ENCODE data around the gene SOX13. TPM values are rescaled to one million over a fixed set of nuclear protein-coding genes. Genes with fewer than 3 reads are reported as not detected.
A peak's percentile ranks its signal among the peaks of the same experiment; 100 is the strongest.

Gene SOX13
- total and polyA plus RNA-seq, 8 donors, result 12.0 to 27.2 (median 17.2) TPM

GRCh38 chr1:204149635-204150565, 77.0 kb downstream of the SOX13 start:
- ATAC-seq, result no peak
- Histone ChIP-seq H3K4me3 (no peak overlapping the region), H3K27me3 (no peaks in the 10 kb centered on the region), H3K36me3 (no peaks in the 10 kb centered on the region), H3K9me3 (no peaks in the 10 kb centered on the region), H3K4me1 (no peaks in the 10 kb centered on the region), H3K27ac (no peak overlapping the region)
- intact Hi-C loops (cut with DNase I), result no loop called here
- TF ChIP-seq CTCF (IDR thresholded peaks at IDR 0.05), result no peak
- no peak for DNase-seq
- WGBS, 2 donors, result 84 to 85% methylated on average over 16 of the region's 16 CpGs
- no peak for FAIRE-seq

- Histone ChIP-seq H3K27ac (peak overlapping the region in 3 of 4 donors; percentile 31 to 69 (median 48)), H3K4me1 (no peaks in the 10 kb centered on the region), H3K27me3 (no peaks in the 10 kb centered on the region), H3K36me3 (no peaks in the 10 kb centered on the region), H3K4me3 (peak overlapping the region; percentile 57 to 84 (median 76)), H3K9me3 (no peaks in the 10 kb centered on the region)
- ATAC-seq (peak; percentile 29 to 46 (median 37)), FAIRE-seq (no peak), DNase-seq (peak in 5 of 6 donors; percentile 30 to 79 (median 37))
- intact Hi-C loops (cut with DNase I), result no loop called here
- WGBS, 2 donors, result 30 to 35% methylated on average over 29 to 33 of the region's 33 CpGs
- TF ChIP-seq CTCF (IDR thresholded peaks at IDR 0.05), result no peak
These were observed 78.0 kb downstream of the SOX13 start for GRCh38 chr1:204150702-204151551.

GRCh38 chr1:204151552-204152309, 78.8 kb downstream of the SOX13 start, which contains the start of gene ETNK2:
ETNK2 (minus strand) TSS chr1:204152044; CDS start chr1:204151852, 192 bp downstream.
- FAIRE-seq (no peak), DNase-seq (peak; percentile 64 to 87 (median 74))
- peak within 1 kb of the TSS in 3 of 4 donors; percentile 31 to 69 (median 48) for H3K27ac ChIP-seq

More at GRCh38 chr1:204151552-204152309, 78.8 kb downstream of the SOX13 start, which contains the start of gene ETNK2:
- Histone ChIP-seq H3K4me3 (peak within 1 kb of the TSS; percentile 57 to 84 (median 76)), H3K36me3 (no peaks in the 10 kb centered on the region), H3K9me3 (no peaks in the 10 kb centered on the region), H3K4me1 (no peaks in the 10 kb centered on the region), H3K27me3 (no peaks in the 10 kb centered on the region)
- no peak for TF ChIP-seq CTCF (IDR thresholded peaks at IDR 0.05)
- 0 to 1% methylated on average over 32 to 94 of the region's 94 CpGs for WGBS, 2 donors
- peak; percentile 68 to 86 (median 82) for ATAC-seq
- intact Hi-C loops (cut with DNase I), result no loop called here

All from pancreas (tissue), 10 donors.